Measurements from ENCODE around the gene OR5A2. TPM values are rescaled to one million over a fixed set of nuclear protein-coding genes. Genes with fewer than 3 reads are reported as not detected.

Gene OR5A2, protein sequence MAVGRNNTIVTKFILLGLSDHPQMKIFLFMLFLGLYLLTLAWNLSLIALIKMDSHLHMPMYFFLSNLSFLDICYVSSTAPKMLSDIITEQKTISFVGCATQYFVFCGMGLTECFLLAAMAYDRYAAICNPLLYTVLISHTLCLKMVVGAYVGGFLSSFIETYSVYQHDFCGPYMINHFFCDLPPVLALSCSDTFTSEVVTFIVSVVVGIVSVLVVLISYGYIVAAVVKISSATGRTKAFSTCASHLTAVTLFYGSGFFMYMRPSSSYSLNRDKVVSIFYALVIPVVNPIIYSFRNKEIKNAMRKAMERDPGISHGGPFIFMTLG
- not detected for total RNA-seq

DNA sequence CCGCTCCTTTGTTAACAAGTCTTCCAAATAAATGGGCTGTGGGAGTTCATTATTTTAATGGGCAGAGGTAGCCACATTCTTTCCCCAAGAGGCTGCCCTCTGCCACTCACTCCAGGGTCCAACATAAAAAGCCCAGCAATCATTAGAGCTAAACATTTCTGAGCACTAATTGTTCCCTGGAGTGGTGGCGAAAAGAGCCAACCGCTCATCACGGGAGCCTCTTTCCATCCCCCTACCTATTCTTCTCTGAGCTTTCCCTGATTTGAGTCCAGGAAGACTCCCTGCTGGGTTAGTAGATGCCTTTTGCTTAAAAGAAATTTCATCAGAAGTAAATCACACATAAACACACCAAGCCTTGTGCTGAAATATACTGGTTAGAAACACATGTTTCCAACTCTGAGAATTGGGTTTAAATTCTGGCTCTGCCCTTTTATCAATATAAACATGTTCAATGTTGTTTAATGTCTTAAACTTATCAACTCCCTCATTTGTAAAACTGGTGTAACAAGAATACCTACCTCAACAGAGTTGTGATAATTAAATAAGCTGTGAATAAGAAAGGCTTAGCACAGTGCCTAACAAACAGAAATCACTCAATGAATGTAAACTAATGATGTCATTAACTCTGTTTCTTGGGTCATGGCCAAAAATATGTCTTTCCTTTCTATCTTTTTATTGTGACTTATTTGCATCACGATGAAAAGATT lies at the start of gene OR5A2:
Gene OR5A2 (minus strand): TSS at position 53 of the 707 bp plus-strand sequence. CDS start 3,460 bp downstream, outside the sequence.
- no peaks in the 10 kb centered on the region for H3K9me3 ChIP-seq
- no peak within 1 kb of the TSS for H3K4me3 ChIP-seq
- no peak within 1 kb of the TSS for H3K27ac ChIP-seq
- H3K4me1 ChIP-seq = no peaks in the 10 kb centered on the region
- no peaks in the 10 kb centered on the region for H3K27me3 ChIP-seq
- TF ChIP-seq, protein P1, sequence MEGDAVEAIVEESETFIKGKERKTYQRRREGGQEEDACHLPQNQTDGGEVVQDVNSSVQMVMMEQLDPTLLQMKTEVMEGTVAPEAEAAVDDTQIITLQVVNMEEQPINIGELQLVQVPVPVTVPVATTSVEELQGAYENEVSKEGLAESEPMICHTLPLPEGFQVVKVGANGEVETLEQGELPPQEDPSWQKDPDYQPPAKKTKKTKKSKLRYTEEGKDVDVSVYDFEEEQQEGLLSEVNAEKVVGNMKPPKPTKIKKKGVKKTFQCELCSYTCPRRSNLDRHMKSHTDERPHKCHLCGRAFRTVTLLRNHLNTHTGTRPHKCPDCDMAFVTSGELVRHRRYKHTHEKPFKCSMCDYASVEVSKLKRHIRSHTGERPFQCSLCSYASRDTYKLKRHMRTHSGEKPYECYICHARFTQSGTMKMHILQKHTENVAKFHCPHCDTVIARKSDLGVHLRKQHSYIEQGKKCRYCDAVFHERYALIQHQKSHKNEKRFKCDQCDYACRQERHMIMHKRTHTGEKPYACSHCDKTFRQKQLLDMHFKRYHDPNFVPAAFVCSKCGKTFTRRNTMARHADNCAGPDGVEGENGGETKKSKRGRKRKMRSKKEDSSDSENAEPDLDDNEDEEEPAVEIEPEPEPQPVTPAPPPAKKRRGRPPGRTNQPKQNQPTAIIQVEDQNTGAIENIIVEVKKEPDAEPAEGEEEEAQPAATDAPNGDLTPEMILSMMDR (IDR thresholded peaks at IDR 0.05) = no peak
- no peak for DNase-seq (ENCODE audit: low spot score)
- no peaks in the 10 kb centered on the region for H3K36me3 ChIP-seq

DNA sequence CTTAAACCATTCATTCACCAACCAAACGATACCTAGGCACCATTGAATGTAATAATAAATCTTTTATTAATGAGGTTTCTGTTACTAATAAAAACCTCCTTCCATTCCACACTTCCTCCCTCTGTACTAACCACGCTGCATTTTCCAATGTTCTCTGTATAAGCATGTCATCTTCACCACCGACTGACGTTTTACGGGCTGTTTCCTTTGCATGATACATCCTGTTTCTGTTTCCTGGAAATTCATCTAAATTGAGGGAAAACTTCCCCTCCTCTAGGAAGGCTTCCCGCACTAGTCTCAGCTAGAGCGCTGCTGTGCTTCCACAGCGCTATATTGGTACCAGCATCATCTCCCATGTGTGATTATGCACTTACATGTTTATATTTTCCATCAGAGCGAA lies 49.0 kb upstream of the OR5A2 start:
- no peak for DNase-seq (ENCODE audit: low spot score)
- Histone ChIP-seq H3K27ac (no peak overlapping the region), H3K9me3 (no peaks in the 10 kb centered on the region), H3K36me3 (no peaks in the 10 kb centered on the region), H3K4me3 (no peak overlapping the region), H3K27me3 (no peaks in the 10 kb centered on the region), H3K4me1 (no peaks in the 10 kb centered on the region)
- TF ChIP-seq, protein P1 (IDR thresholded peaks at IDR 0.05) = no peak

DNA sequence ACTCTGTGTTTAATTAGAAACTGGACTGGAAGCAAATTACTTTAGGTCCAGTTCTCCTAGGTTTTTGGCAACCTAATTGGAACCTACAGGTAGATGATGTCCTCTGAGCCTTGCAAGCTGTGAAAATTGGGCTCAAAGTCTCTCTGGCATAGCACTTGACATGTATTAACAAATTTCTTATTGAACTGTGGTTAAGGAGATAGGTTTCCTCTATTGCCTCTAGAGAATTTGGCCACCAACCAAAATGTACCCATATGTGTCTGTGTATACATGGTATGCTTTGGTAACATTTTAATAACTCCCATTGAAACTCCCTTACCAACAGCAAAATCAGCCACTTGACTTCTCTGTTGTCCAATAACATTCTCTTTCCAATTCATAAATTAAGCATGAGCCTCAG lies 46.8 kb upstream of the OR5A2 start, which contains the start of gene OR4D10:
Gene OR4D10 (plus strand): TSS at position 301 of the 400 bp plus-strand sequence. CDS start 4,115 bp downstream, outside the sequence.
- Histone ChIP-seq H3K4me1 (no peaks in the 10 kb centered on the region), H3K27ac (no peak within 1 kb of the TSS), H3K27me3 (no peaks in the 10 kb centered on the region), H3K36me3 (no peaks in the 10 kb centered on the region), H3K4me3 (no peak within 1 kb of the TSS), H3K9me3 (no peaks in the 10 kb centered on the region)
- TF ChIP-seq, protein P1 (IDR thresholded peaks at IDR 0.05) = no peak
- no peak for DNase-seq (ENCODE audit: low spot score)

GRCh38 chr11:59463190-59463641 lies 37.0 kb upstream of the OR5A2 start:
- TF ChIP-seq, protein P1 (IDR thresholded peaks at IDR 0.05) = no peak

GRCh38 chr11:59459916-59460315 lies 33.7 kb upstream of the OR5A2 start:
- H3K27me3 ChIP-seq = no peaks in the 10 kb centered on the region
- H3K9me3 ChIP-seq = no peaks in the 10 kb centered on the region
- no peaks in the 10 kb centered on the region for H3K36me3 ChIP-seq
- TF ChIP-seq, protein P1 (IDR thresholded peaks at IDR 0.05) = no peak
- no peak for DNase-seq (ENCODE audit: low spot score)
- no peaks in the 10 kb centered on the region for H3K4me1 ChIP-seq
- no peak overlapping the region for H3K27ac ChIP-seq
- no peak overlapping the region for H3K4me3 ChIP-seq

More at GRCh38 chr11:59463190-59463641, 37.0 kb upstream of the OR5A2 start:
- H3K9me3 ChIP-seq = no peaks in the 10 kb centered on the region
- no peak for DNase-seq (ENCODE audit: low spot score)
- H3K27ac ChIP-seq = no peak overlapping the region
- no peak overlapping the region for H3K4me3 ChIP-seq
- no peaks in the 10 kb centered on the region for H3K4me1 ChIP-seq
- H3K36me3 ChIP-seq = no peaks in the 10 kb centered on the region
- no peaks in the 10 kb centered on the region for H3K27me3 ChIP-seq
